AG04450 (cell line): ENCODE data around the gene SLC38A2. TPM values are rescaled to one million over a fixed set of nuclear protein-coding genes. Genes with fewer than 3 reads are reported as not detected.
A peak's percentile ranks its signal among the peaks of the same experiment; 100 is the strongest.

Experiments
- CTCF ChIA-PET: fragments of 300-600, 350-600 bp; formaldehyde crosslinking; extraction: SDS; loops from one replicate; lab custom pipeline; 2022; ENCODE audit warnings: antibody characterized with exemption, inconsistent platforms; lab: Charles Lee
- POLR2A ChIA-PET: fragments of 350-600 bp; formaldehyde crosslinking; extraction: SDS; loops from one replicate; lab custom pipeline; 2021; ENCODE audit warnings: antibody characterized with exemption, inconsistent platforms; lab: Yijun Ruan, JAX
- DNase-seq: peaks from one replicate; pipeline ENCODE4 v3.0.0-alpha.2; 2011; ENCODE audit warnings: low read depth, low spot score
- H3K27ac ChIP-seq: one replicate; pipeline ENCODE4 v1.5.1; 2012; ENCODE audit warnings: low read depth, low read length, control low read depth
- H3K27me3 ChIP-seq: one replicate; pipeline ENCODE4 v1.6.0; 2012; ENCODE audit warnings: low read length; ENCODE audit not compliant: control insufficient read depth, insufficient read depth
- H3K4me3 ChIP-seq: 2 replicates; pipeline ENCODE4 v1.5.1; 2011; ENCODE audit warnings: mild to moderate bottlenecking, low read depth, low read length, control low read depth
- H3K9me3 ChIP-seq: 2 replicates; pipeline ENCODE4 v1.5.1; 2012; ENCODE audit warnings: low read length; ENCODE audit not compliant: control insufficient read depth, insufficient read depth
- polyA plus RNA-seq: library from polyadenylated mRNA; depleted of rRNA; stranded (reverse); fragments of >200 nt; gene quantifications from 2 replicates; pipeline ENCODE4 v1.2.3, GENCODE V29; 2011
- TF ChIP-seq, protein P1 (sequence below): IDR thresholded peaks from 2 replicates; pipeline ENCODE4 v1.5.1; 2011; ENCODE audit warnings: low read depth, low read length, control low read depth, inconsistent platforms

The SLC38A2 gene
- polyA plus RNA-seq, 1 experiment: 749 TPM

DNA sequence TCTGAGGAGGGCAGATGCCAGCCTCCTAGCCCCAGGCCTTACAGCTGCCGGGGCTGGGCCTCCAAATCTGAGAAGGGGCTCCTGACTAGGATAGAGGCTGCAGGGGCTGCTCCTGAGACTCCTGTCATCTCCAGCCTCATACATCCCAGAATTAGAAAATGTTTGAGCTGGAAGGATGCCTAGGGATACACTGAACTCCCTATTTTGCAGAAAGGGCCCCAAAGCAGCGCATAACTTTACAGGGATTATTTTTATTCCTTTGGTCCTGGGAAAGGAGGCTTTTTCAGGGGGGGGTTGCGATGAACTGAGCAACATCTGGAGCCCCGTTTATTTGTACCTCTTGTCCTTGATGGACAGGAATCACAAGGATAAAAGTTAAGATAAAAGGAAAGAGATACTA is 35.9 kb upstream of the SLC38A2 start:
- H3K27me3 ChIP-seq: no peaks in the 10 kb centered on the region
- no peaks in the 10 kb centered on the region for H3K9me3 ChIP-seq
- H3K27ac ChIP-seq: no peak overlapping the region
- ChIA-PET CTCF (no interaction called here), POLR2A (no interaction called here)
- DNase-seq: no peak
- TF ChIP-seq, protein P1, sequence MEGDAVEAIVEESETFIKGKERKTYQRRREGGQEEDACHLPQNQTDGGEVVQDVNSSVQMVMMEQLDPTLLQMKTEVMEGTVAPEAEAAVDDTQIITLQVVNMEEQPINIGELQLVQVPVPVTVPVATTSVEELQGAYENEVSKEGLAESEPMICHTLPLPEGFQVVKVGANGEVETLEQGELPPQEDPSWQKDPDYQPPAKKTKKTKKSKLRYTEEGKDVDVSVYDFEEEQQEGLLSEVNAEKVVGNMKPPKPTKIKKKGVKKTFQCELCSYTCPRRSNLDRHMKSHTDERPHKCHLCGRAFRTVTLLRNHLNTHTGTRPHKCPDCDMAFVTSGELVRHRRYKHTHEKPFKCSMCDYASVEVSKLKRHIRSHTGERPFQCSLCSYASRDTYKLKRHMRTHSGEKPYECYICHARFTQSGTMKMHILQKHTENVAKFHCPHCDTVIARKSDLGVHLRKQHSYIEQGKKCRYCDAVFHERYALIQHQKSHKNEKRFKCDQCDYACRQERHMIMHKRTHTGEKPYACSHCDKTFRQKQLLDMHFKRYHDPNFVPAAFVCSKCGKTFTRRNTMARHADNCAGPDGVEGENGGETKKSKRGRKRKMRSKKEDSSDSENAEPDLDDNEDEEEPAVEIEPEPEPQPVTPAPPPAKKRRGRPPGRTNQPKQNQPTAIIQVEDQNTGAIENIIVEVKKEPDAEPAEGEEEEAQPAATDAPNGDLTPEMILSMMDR: no peak
- no peak overlapping the region for H3K4me3 ChIP-seq

DNA sequence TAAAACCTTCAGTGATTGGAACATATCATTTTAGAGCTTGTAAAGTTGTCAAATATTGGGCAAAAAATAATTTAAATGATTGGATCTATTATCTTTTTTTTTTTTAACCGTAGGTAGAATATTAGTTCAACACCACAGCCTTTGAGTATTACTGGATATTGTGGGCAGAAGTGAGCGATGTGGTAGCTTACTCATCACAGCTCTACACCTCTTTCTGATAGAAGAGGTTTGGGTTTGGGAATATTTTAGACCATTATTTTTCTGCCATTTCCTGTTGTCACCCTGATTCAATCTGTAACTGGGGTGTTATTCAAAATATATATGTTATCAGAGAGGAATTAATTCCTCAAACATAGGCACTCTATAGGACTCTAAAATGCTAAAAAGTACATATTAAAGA is 34.8 kb upstream of the SLC38A2 start:
- no peak overlapping the region for H3K4me3 ChIP-seq
- TF ChIP-seq, protein P1: no peak
- no peaks in the 10 kb centered on the region for H3K9me3 ChIP-seq
- DNase-seq: no peak
- H3K27ac ChIP-seq: no peak overlapping the region
- CTCF ChIA-PET: interaction anchor here (0.7 kb wide), 1 partner anchor 13 kb away, joined by 4 read pairs; no protein-coding TSS in a partner anchor
- POLR2A ChIA-PET: no interaction called here
- no peaks in the 10 kb centered on the region for H3K27me3 ChIP-seq

DNA sequence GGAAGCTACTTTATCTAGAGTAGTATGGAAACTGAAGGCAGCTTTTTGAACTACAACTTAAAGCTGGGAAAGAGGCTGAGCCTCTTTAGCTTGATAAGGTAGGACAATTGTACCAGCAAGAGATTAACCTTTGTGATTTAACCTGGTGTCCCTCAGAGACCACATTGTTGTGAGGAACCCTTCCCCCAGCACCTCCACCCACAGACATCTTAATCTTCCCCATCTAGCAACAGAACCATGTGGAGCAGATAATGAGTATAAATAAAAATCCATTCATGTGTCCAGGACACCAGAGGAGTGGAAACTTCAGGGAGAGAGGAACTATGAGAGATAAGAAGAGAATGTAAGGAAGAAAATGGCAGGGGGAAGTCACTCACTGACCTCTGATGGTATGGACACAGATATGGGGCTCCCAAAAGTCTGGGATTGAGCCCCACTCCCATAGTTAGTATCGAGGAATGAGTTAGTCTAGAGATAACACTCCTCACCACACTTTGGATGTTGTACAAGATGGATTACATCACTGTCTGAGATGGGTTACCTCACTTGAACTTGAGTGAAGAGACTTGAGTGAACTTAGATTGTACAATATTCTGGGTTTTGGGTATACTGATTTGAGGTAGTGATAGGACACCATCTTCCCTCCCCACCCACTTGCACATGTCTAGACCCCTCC is 33.9 kb upstream of the SLC38A2 start:
- no peak overlapping the region for H3K27ac ChIP-seq
- no peak overlapping the region for H3K4me3 ChIP-seq
- no peaks in the 10 kb centered on the region for H3K27me3 ChIP-seq
- ChIA-PET CTCF (interaction anchor here (0.7 kb wide), 1 partner anchor 12 kb away, joined by 4 read pairs; no protein-coding TSS in a partner anchor), POLR2A (interaction anchor here (0.6 kb wide), 1 partner anchor 8 kb away, joined by 3 read pairs; no protein-coding TSS in a partner anchor)
- TF ChIP-seq, protein P1: no peak
- H3K9me3 ChIP-seq: no peaks in the 10 kb centered on the region
- no peak for DNase-seq

DNA sequence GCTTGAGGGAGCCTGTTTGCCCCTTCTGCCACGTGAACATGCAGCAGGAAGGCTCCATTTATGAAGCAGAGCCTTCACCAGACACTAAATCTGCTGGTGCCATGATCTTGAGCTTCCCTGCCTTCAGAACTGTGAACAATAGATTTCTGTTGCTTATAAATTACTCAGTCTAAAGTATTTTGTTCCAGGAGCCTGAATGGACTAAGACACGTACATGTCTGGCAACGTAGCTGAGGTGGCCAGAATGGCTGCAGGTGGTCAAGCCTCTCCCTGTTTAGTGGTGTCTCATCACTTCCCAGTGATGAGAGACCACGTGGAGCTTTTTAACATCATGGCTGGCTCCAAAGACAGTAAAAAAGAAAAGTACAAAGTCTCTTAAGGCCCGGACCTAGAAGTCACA is 32.2 kb upstream of the SLC38A2 start:
- no peak for DNase-seq
- Histone ChIP-seq H3K27me3 (no peaks in the 10 kb centered on the region), H3K9me3 (no peaks in the 10 kb centered on the region), H3K27ac (peak overlapping the region; percentile 59), H3K4me3 (no peak overlapping the region)
- ChIA-PET POLR2A (interaction anchor here (1.1 kb wide), 1 partner anchor 18 kb away, joined by 3 read pairs; no protein-coding TSS in a partner anchor), CTCF (no interaction called here)
- TF ChIP-seq, protein P1: no peak

DNA sequence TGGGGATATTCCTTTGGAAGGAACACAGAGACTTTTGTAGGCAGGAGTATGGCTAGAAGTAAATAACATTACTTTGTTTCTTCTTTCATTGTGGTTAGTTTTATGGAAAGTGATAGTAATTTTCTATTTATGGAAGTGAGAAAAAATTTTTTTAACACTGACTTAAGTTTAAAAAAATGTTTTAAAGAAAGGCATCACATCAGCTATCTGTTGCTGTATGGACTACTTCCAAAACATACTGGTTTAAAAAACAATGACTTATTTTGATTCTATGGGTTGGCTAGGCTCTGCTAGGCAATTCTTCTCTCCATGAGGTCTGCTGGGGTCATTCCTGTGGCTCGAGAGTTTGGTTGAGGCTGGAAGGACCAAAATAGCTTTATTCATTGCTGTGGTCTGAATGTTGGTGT is 31.7 kb upstream of the SLC38A2 start:
- Histone ChIP-seq H3K9me3 (no peaks in the 10 kb centered on the region), H3K4me3 (no peak overlapping the region), H3K27ac (peak overlapping the region; percentile 59), H3K27me3 (no peaks in the 10 kb centered on the region)
- TF ChIP-seq, protein P1: no peak
- POLR2A ChIA-PET: interaction anchor here (1.0 to 1.1 kb wide), 2 partner anchors 18 to 47 kb away, joined by 3 read pairs; no protein-coding TSS in a partner anchor
- DNase-seq: no peak
- CTCF ChIA-PET: no interaction called here
